GM20000 (cell line): ENCODE data around the gene EFCAB5.
A peak's percentile ranks its signal among the peaks of the same experiment; 100 is the strongest.
"Not testable (repeated sequence)": the region's sequence is repeated elsewhere in the genome, so short reads cannot be mapped to it uniquely, and the experiment has no call there.

ENCODE experiments used
- DNase-seq: peaks from one replicate; pipeline ENCODE4 v3.0.0; 2012; ENCODE audit warnings: low spot score
- TF ChIP-seq, protein P1 (sequence below): IDR thresholded peaks from 2 replicates; pipeline ENCODE4 v1.5.1; 2012; ENCODE audit warnings: mild to moderate bottlenecking, control low read depth; ENCODE audit errors: extremely low read depth, missing control alignments

The EFCAB5 gene

DNA sequence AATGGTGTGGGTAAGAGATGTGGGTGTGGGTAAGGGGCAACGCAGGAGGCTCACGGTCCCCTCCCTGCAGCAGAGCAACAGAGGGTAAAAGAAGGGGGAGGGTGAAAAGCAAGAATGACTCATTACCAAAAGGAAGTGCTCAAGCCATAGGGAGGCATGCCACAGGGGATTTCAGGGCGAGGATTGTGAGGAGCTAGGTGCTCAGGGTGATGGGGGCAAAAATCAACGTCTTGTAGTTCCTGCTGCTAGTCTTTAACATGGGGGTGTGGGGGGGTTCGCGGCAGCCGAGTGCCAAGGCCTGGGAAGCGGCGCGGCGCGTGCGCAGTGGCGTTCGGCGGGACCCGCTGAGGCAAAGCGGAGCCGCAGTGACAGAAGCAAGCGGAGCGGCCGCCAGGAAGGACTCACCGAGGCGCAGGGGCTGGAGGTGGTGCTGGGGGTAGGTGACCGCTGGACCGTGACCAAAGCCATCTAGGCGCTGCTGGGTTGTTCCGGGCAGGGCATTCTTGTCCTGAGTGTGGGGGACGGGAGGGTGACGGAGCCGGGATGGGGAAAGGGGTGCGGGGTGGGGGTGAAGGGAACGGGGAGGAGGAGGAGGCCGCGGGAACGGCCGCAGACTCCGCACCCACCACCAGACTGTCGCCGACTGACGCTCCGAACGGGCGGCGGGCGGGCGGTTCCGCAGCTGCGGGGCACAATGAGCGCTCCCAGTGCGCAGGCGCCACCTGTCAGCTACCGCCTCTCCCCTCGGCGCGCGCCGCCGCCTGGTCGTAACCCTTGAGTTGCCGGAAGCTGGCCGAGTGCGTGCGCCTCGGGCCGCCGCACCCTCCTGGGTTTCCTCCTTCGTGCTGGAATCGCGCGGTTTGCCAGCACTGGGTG is 11.7 kb upstream of the EFCAB5 start, which contains the start of gene SSH2:
SSH2 (minus strand) TSS at position 696 of the 876 bp plus-strand sequence; CDS start at position 468, 228 bp downstream.
- peak; percentile 87 for DNase-seq
- TF ChIP-seq, protein P1, sequence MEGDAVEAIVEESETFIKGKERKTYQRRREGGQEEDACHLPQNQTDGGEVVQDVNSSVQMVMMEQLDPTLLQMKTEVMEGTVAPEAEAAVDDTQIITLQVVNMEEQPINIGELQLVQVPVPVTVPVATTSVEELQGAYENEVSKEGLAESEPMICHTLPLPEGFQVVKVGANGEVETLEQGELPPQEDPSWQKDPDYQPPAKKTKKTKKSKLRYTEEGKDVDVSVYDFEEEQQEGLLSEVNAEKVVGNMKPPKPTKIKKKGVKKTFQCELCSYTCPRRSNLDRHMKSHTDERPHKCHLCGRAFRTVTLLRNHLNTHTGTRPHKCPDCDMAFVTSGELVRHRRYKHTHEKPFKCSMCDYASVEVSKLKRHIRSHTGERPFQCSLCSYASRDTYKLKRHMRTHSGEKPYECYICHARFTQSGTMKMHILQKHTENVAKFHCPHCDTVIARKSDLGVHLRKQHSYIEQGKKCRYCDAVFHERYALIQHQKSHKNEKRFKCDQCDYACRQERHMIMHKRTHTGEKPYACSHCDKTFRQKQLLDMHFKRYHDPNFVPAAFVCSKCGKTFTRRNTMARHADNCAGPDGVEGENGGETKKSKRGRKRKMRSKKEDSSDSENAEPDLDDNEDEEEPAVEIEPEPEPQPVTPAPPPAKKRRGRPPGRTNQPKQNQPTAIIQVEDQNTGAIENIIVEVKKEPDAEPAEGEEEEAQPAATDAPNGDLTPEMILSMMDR, result peak; percentile 36

DNA sequence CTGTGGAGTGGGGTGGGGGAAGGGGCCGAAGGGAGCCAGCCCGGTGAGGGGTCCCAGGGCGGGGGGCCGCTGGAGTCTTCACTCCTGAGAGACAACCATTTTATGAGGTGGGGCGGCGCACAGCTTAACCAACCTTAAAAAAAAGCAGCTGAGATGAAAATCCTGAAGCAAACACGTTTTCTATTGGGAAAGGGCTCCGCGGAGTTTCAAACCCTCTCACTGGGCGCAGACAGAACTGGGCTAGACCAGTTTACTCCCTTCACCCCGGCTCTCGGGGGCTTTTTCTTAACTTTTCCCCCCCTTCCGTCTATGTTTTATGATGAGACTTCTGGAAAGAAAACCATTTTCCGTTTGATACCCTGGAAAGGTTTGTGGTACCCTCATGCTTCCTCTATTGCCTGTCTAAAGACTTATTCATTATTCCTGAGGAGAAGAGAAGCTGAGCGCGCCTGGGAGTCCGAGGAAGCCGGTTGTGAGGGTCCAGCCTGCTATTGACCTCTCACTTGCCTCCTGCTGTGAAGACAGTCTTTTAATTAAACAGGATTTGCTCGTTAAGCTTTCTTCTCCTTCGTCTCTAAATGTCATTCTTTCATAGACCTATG is 10.9 kb upstream of the EFCAB5 start:
- TF ChIP-seq, protein P1, result no peak
- no peak for DNase-seq

DNA sequence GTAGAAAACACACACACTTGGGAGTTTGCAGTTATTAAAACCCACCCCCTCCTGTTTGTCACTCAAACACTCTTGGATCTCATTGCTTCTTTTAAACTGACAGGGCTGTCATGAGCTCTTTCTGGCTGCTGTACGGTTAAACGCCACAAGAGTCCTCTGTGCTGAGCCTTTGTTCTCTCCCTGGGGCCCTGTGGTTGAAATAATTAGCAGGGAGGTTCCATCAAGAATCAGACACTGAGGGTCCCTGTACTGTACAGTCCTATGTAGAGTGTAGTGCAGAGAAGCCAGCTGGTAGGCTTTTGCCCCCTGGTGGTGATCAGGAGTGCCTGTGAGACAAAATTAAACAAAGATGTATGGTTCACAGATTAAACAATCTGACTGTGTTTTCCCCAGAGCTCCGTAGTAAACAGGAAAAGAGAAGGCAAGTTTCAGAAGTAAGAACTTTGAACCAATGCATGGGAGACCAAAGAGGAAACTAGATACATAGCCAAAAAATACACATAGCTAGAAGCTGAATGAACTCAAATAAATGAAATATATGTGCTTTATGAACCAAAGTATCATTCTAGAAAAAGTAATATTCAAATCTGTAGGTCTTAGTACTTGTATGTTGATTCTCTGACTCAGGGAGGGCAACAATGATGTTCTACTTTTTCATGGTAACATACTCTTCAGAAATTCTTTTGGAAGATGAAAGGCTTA is 10.1 kb upstream of the EFCAB5 start:
- TF ChIP-seq, protein P1, result peak; percentile 77
- peak; percentile 72 for DNase-seq

DNA sequence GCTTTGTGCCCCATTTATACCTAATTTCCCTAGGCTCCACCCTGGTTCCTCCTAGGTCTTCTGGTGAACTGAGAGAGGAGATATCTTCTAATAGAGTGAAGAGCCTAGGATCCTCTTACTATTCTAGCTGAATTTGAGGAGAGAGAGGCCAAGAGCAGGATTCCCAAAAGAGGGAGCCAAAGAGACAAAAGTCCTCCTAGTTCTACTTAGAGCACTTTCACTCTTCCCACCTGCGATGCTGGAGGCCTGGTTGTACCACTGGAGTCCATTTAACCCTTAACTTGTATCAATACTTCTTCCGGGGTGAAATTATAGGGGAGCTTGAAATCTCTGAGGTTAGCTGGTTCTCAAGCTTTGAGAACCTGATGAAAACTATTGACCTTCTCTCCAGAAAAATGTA is 8.1 kb upstream of the EFCAB5 start:
- DNase-seq, result no peak
- TF ChIP-seq, protein P1, result no peak

DNA sequence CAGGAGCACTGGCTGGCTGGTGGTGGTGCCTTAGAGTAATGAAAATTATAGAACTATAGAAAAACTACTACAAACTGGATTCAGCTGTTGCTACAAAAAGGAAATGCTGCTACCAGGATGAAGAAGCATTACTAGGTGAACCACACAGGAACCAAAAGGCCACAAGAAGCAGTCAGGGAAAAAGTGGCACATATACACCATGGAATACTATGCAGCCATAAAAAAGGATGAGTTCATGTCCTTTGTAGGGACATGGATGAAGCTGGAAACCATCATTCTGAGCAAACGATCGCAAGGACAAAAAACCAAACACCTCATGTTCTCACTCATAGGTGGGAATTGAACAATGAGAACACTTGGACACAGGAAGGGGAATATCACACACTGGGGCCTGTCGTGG is 5.5 kb upstream of the EFCAB5 start:
- not testable (repeated sequence) for DNase-seq

DNA sequence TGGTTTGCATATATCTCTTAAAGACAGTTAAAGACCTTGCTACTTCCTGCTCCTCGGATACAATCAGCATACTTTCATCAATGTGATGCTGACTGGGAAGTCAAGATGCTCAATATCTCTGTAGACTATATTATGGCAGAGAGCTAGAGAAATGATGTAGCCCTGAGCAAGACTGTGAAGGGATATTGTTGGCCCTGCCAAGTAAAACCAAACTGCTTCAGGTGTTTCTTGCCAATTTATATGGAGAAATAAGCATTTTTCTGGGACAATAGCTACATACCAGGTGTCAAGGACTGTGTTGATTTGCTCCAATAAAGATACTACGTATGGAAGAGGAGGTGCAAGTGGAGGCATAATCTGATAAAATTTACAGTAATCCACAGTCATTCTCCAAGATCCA is 4.7 kb upstream of the EFCAB5 start:
- TF ChIP-seq, protein P1, result no peak
- DNase-seq, result no peak

DNA sequence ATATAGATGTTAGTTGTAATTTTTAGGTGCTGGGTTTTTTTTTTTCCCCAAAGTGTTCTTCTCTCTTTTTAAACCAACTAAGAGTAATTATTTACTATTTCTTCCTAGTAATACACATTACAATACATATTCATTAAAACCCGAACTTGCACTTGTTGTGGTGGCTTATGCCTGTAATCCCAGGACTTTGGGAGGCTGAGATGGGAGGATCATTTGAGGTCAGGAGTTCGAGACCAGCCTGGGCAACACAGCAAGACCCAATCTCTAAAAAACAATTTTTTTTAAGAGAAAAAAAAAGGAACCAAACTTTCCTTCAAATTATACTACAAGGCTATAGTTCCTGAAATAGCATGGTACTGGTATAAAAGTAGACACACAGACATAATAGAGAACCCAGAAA is 3.8 kb downstream of the EFCAB5 start:
- TF ChIP-seq, protein P1, result no peak
- no peak for DNase-seq
